Gastrocnemius medialis (tissue), 4 donors: Measurements from ENCODE around the gene MICALL2. TPM values are rescaled to one million over a fixed set of nuclear protein-coding genes. Genes with fewer than 3 reads are reported as not detected.

ENCODE experiments used
- ATAC-seq, 2 donors: fragments of 150-250 bp; one replicate each; pipeline ENCODE4 v1.9.1; 2016
- DNase-seq, 2 donors: peaks; one replicate each; pipeline ENCODE4 v3.0.0-alpha.2; 2019
- H3K27ac ChIP-seq, 4 donors: fragments of 200-600 bp; sonication (generic); 1 replicate in 1 of 4; 2 replicates in 3 of 4; pipeline ENCODE4 v1.5.1; 2016 to 2018; ENCODE audit warnings: mild to moderate bottlenecking in 2 of 4, moderate library complexity in 1 of 4
- H3K27me3 ChIP-seq, 3 donors: fragments of 200-600 bp; sonication (generic) in 2 of 3; 1 replicate in 1 of 3; 2 replicates in 2 of 3; pipeline versions ENCODE4 v1.5.1 to v1.6.0; 2016 to 2019; ENCODE audit warnings: mild to moderate bottlenecking in 1 of 3, moderate library complexity in 1 of 3
- H3K36me3 ChIP-seq, 2 donors: fragments of 200-600 bp; sonication (generic) in 1 of 2; one replicate each; pipeline ENCODE4 v1.5.1; 2017 to 2018
- H3K4me1 ChIP-seq, 2 donors: fragments of 200-600 bp; sonication (generic) in 1 of 2; one replicate each; pipeline ENCODE4 v1.5.1; 2016 to 2017; ENCODE audit warnings: mild to moderate bottlenecking in 2 of 2
- H3K4me3 ChIP-seq, 4 donors: fragments of 200-600 bp; sonication (generic) in 3 of 4; 1 replicate in 1 of 4; 2 replicates in 3 of 4; pipeline ENCODE4 v1.5.1; 2016 to 2019; ENCODE audit warnings: mild to moderate bottlenecking in 2 of 4
- H3K9me3 ChIP-seq, 3 donors: fragments of 200-600 bp; sonication (generic) in 2 of 3; 1 replicate in 1 of 3; 2 replicates in 2 of 3; pipeline ENCODE4 v1.5.1; 2016 to 2019
- CTCF ChIP-seq, 5 experiments: fragments of 450-650 bp in 3 of 5; fragments of 200-600 bp in 2 of 5; sonication (generic) in 2 of 5; IDR thresholded peaks in 4 of 5; conservative IDR thresholded peaks in 1 of 5; 1 replicate in 4 of 5; 2 replicates in 1 of 5; pipeline ENCODE4 v1.5.1; 2016 to 2019; ENCODE audit warnings: antibody characterized with exemption in 5 of 5, mild to moderate bottlenecking in 3 of 5, moderate library complexity in 3 of 5
- POLR2A ChIP-seq, 2 donors: fragments of 450-650 bp; IDR thresholded peaks; one replicate each; pipeline ENCODE4 v1.6.1; 2017; ENCODE audit warnings: antibody characterized with exemption in 2 of 2, mild to moderate bottlenecking in 2 of 2, moderate library complexity in 2 of 2
- in situ Hi-C, 4 donors: fragments of 200-750 bp; cut with MboI; loops; one replicate each; pipeline versions ENCODE4 v1.15.0 to v1.8.0; 2017; ENCODE audit warnings: low sequenced_read_pairs in 4 of 4
- intact Hi-C: fragments of 100-400 bp; cut with DNase I; formaldehyde crosslinking; loops from one replicate; pipeline ENCODE4 v1.15.1; 2023; ENCODE audit warnings: low total_unique reads
- total RNA-seq, 4 donors: library from RNA; depleted of rRNA; stranded (reverse); fragments of >200 nt; gene quantifications; one replicate each; pipeline versions ENCODE4 v1.1.0 to v1.2.3, GENCODE V29; 2016

MICALL2 gene
- total RNA-seq, 4 donors from 2014 or later, result 1.6 to 4.8 (median 2.4) TPM

GRCh38 chr7:1503390-1503789, 44.1 kb upstream of the MICALL2 start:
- H3K36me3 ChIP-seq, result peaks cover 0 to 38% of the 10 kb centered on the region in 2 donors
- no peaks in the 10 kb centered on the region for H3K9me3 ChIP-seq
- in situ Hi-C loops (no loop called here), intact Hi-C loops (loop anchor here (5.0 kb wide), 1 partner anchor 46 kb away; the partner anchor contains the start of gene MICALL2)
- peaks cover 13 to 21% of the 10 kb centered on the region in 2 donors for H3K4me1 ChIP-seq
- peak overlapping the region; percentile 85 to 99 (median 92) for H3K4me3 ChIP-seq
- ATAC-seq (no peak), DNase-seq (no peak)
- peak overlapping the region in 3 of 4 donors; percentile 79 to 91 (median 88) for H3K27ac ChIP-seq
- no peak for TF ChIP-seq POLR2A (IDR thresholded peaks at IDR 0.05)
- no peak for TF ChIP-seq CTCF (IDR thresholded peaks at IDR 0.05 in 4 of 5, conservative IDR thresholded peaks at IDR 0.05 in 1 of 5)
- H3K27me3 ChIP-seq, result no peaks in the 10 kb centered on the region

- H3K27ac ChIP-seq, result no peak overlapping the region
- H3K9me3 ChIP-seq, result no peaks in the 10 kb centered on the region
- DNase-seq (no peak), ATAC-seq (no peak)
- intact Hi-C loops, result loop anchor here (5.0 kb wide), 1 partner anchor 46 kb away; the partner anchor contains the start of gene MICALL2
- TF ChIP-seq POLR2A (IDR thresholded peaks at IDR 0.05), result no peak
- H3K4me3 ChIP-seq, result peak overlapping the region; percentile 85 to 99 (median 92)
- H3K27me3 ChIP-seq, result no peaks in the 10 kb centered on the region
- in situ Hi-C loops, result no loop called here
- H3K36me3 ChIP-seq, result peaks cover 0 to 44% of the 10 kb centered on the region in 2 donors
- peaks cover 13 to 21% of the 10 kb centered on the region in 2 donors for H3K4me1 ChIP-seq
Observed at GRCh38 chr7:1502845-1503244, 43.6 kb upstream of the MICALL2 start.

- no peaks in the 10 kb centered on the region for H3K27me3 ChIP-seq
- intact Hi-C loops, result loop anchor here (5.0 kb wide), 1 partner anchor 44 kb away; the partner anchor contains the start of gene MICALL2
- no peak overlapping the region for H3K27ac ChIP-seq
- peaks cover 13 to 21% of the 10 kb centered on the region in 2 donors for H3K4me1 ChIP-seq
- peaks cover 0 to 53% of the 10 kb centered on the region in 2 donors for H3K36me3 ChIP-seq
- H3K9me3 ChIP-seq, result no peaks in the 10 kb centered on the region
- ATAC-seq (no peak), DNase-seq (no peak)
- TF ChIP-seq POLR2A (IDR thresholded peaks at IDR 0.05) (no peak), CTCF (IDR thresholded peaks at IDR 0.05 in 4 of 5, conservative IDR thresholded peaks at IDR 0.05 in 1 of 5) (no peak)
- in situ Hi-C loops, result no loop called here
- H3K4me3 ChIP-seq, result no peak overlapping the region
Observed at GRCh38 chr7:1501487-1502270, 42.4 kb upstream of the MICALL2 start.

- Histone ChIP-seq H3K4me1 (peaks cover 13 to 21% of the 10 kb centered on the region in 2 donors), H3K27me3 (no peaks in the 10 kb centered on the region), H3K36me3 (peaks cover 0 to 66% of the 10 kb centered on the region in 2 donors), H3K4me3 (no peak overlapping the region), H3K27ac (no peak overlapping the region), H3K9me3 (no peaks in the 10 kb centered on the region)
- intact Hi-C loops (loop anchor here (5.0 kb wide), 1 partner anchor 43 kb away; the partner anchor contains the start of gene MICALL2), in situ Hi-C loops (no loop called here)
- ATAC-seq (no peak), DNase-seq (no peak)
- no peak for TF ChIP-seq POLR2A (IDR thresholded peaks at IDR 0.05)
- TF ChIP-seq CTCF (IDR thresholded peaks at IDR 0.05 in 4 of 5, conservative IDR thresholded peaks at IDR 0.05 in 1 of 5), result no peak
Observed at GRCh38 chr7:1500064-1500807, 41.0 kb upstream of the MICALL2 start.
